ENCODE results near the gene ZNF324.
A peak's percentile ranks its signal among the peaks of the same experiment; 100 is the strongest.

The ZNF324 gene

DNA sequence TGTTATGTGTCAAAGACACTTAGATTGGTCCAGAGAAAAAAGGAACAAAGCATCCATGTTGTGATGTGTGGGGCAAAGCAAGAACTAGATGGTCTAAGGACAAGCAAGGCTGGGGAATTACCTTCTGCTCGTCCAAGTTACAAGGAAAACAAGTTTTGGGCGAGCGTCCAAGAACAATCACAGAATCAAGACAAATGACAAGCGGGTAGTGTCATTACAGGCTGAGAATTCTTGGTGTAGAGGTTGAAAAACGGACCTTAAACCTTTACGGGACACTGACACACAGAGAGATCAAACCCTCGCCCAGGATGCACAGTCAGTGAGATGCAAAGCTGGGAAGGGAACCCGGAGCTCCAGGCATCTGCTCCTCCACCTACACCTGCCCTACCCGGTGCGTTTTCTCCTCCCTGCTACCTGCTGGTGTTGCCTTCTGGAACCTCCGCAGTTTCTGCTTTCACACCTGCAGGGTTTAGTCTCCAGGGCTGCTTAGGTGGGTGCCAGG, 16.0 kb upstream of the ZNF324 start:
- H2AFZ ChIP-seq (ENCODE audit: low read depth, low read length) = peak overlapping the region; percentile 79
- H3K9me3 ChIP-seq (ENCODE audit: insufficient read depth, low read length) = peaks cover 13% of the 10 kb centered on the region

GRCh38 chr19:58451358-58452101, 15.3 kb upstream of the ZNF324 start, which contains the start of gene ZNF324B:
Gene ZNF324B (plus strand): TSS chr19:58451622. CDS start chr19:58453702, 2,080 bp downstream.
- Histone ChIP-seq H3K4me3 (ENCODE audit: low read length) (peak within 1 kb of the TSS; percentile 86), H3K9me3 (ENCODE audit: insufficient read depth, low read length) (peaks cover 13% of the 10 kb centered on the region), H3K9ac (ENCODE audit: low read length) (peak within 1 kb of the TSS; percentile 70), H3K27me3 (ENCODE audit: low read depth, low read length) (peaks cover 9% of the 10 kb centered on the region; the same call in 1 of the 2 replicates), H2AFZ (ENCODE audit: low read depth, low read length) (peak within 1 kb of the TSS; percentile 79), H3K27ac (ENCODE audit: low read length) (no peak within 1 kb of the TSS), H3K4me1 (ENCODE audit: low read length) (peaks cover 8% of the 10 kb centered on the region), H3K79me2 (ENCODE audit: low read length) (peaks cover 4% of the 10 kb centered on the region; the same call in 1 of the 2 replicates), H3K36me3 (replicated peaks; ENCODE audit: low read depth, low read length) (peaks cover 7% of the 10 kb centered on the region), H3K4me2 (ENCODE audit: low read length) (peak within 1 kb of the TSS; percentile 83), H4K20me1 (ENCODE audit: insufficient read depth, low read length) (no peaks in the 10 kb centered on the region)
- TF ChIP-seq EZH2phosphoT487 (IDR thresholded peaks at IDR 0.05; ENCODE audit: low read depth) = no peak
- no peak for TF ChIP-seq CTCF (IDR thresholded peaks at IDR 0.05; ENCODE audit: low read depth, low read length)

More for the DNA sequence above, 16.0 kb upstream of the ZNF324 start:
- H4K20me1 ChIP-seq (ENCODE audit: insufficient read depth, low read length) = no peaks in the 10 kb centered on the region
- no peak for TF ChIP-seq EZH2phosphoT487 (IDR thresholded peaks at IDR 0.05; ENCODE audit: low read depth)
- TF ChIP-seq CTCF (IDR thresholded peaks at IDR 0.05; ENCODE audit: low read depth, low read length) = no peak
- no peak overlapping the region for H3K27ac ChIP-seq (ENCODE audit: low read length)
- peak overlapping the region; percentile 14; the same call in 1 of the 2 replicates for H3K9ac ChIP-seq (ENCODE audit: low read length)
- peaks cover 4% of the 10 kb centered on the region; the same call in 1 of the 2 replicates for H3K79me2 ChIP-seq (ENCODE audit: low read length)
- peak overlapping the region; percentile 83 for H3K4me2 ChIP-seq (ENCODE audit: low read length)
- peaks cover 9% of the 10 kb centered on the region; the same call in 1 of the 2 replicates for H3K27me3 ChIP-seq (ENCODE audit: low read depth, low read length)
- H3K4me1 ChIP-seq (ENCODE audit: low read length) = peaks cover 8% of the 10 kb centered on the region
- peak overlapping the region; percentile 86 for H3K4me3 ChIP-seq (ENCODE audit: low read length)
- H3K36me3 ChIP-seq (replicated peaks; ENCODE audit: low read depth, low read length) = peaks cover 3% of the 10 kb centered on the region

DNA sequence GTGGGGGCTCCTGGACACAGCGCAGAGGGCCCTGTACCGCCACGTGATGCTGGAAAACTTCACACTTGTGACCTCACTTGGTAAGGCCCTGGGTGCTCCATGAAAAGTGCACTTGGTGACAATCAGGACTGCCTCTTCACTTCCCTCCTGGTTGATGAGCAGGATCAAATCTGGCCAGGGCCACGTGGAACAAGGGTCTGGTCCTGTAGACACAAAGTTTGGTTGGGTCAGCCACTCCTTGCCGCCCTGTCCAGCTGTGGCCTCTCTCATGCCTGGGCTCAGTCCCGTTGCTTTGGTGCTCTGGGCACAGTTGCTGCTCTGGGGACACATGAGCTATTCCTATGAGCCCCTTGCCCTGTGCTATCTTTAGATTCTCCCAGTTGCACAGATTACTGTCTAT, 13.1 kb upstream of the ZNF324 start:
- Histone ChIP-seq H3K9ac (ENCODE audit: low read length) (no peak overlapping the region), H3K79me2 (ENCODE audit: low read length) (peaks cover 4% of the 10 kb centered on the region; the same call in 1 of the 2 replicates), H3K27ac (ENCODE audit: low read length) (no peak overlapping the region), H3K4me1 (ENCODE audit: low read length) (peaks cover 8% of the 10 kb centered on the region), H3K27me3 (ENCODE audit: low read depth, low read length) (peaks cover 9% of the 10 kb centered on the region; the same call in 1 of the 2 replicates), H3K4me2 (ENCODE audit: low read length) (no peak overlapping the region), H2AFZ (ENCODE audit: low read depth, low read length) (no peak overlapping the region), H3K36me3 (replicated peaks; ENCODE audit: low read depth, low read length) (peaks cover 15% of the 10 kb centered on the region), H3K9me3 (ENCODE audit: insufficient read depth, low read length) (peaks cover 10% of the 10 kb centered on the region), H4K20me1 (ENCODE audit: insufficient read depth, low read length) (no peaks in the 10 kb centered on the region), H3K4me3 (ENCODE audit: low read length) (no peak overlapping the region)
- TF ChIP-seq CTCF (IDR thresholded peaks at IDR 0.05; ENCODE audit: low read depth, low read length) = no peak
- TF ChIP-seq EZH2phosphoT487 (IDR thresholded peaks at IDR 0.05; ENCODE audit: low read depth) = no peak

- Histone ChIP-seq H3K79me2 (ENCODE audit: low read length) (peaks cover 4% of the 10 kb centered on the region; the same call in 1 of the 2 replicates), H3K9me3 (ENCODE audit: insufficient read depth, low read length) (no peaks in the 10 kb centered on the region; the same call in 1 of the 2 replicates), H3K4me3 (ENCODE audit: low read length) (no peak overlapping the region), H3K27ac (ENCODE audit: low read length) (no peak overlapping the region), H4K20me1 (ENCODE audit: insufficient read depth, low read length) (no peaks in the 10 kb centered on the region), H3K27me3 (ENCODE audit: low read depth, low read length) (0 out of 2 replicates have a peak, but pooled peaks cover 6% of the 10 kb centered on the region), H3K9ac (ENCODE audit: low read length) (no peak overlapping the region), H3K4me1 (ENCODE audit: low read length) (peaks cover 8% of the 10 kb centered on the region), H2AFZ (ENCODE audit: low read depth, low read length) (no peak overlapping the region), H3K4me2 (ENCODE audit: low read length) (no peak overlapping the region), H3K36me3 (replicated peaks; ENCODE audit: low read depth, low read length) (peaks cover 15% of the 10 kb centered on the region)
- TF ChIP-seq CTCF (IDR thresholded peaks at IDR 0.05; ENCODE audit: low read depth, low read length) (no peak), EZH2phosphoT487 (IDR thresholded peaks at IDR 0.05; ENCODE audit: low read depth) (no peak)
These were observed 11.6 kb upstream of the ZNF324 start for GRCh38 chr19:58455306-58455705.

Data from OCI-LY3 (cell line).